Right renal cortex interstitium (tissue), 3 donors: ENCODE measurements around the gene TAMALIN. TPM values are rescaled to one million over a fixed set of nuclear protein-coding genes. Genes with fewer than 3 reads are reported as not detected.

ENCODE experiments used
- DNase-seq, 3 donors: peaks; one replicate each; pipeline ENCODE4 v3.0.0-alpha.2; 2013; ENCODE audit warnings: low read depth in 3 of 3, low spot score in 2 of 3
- polyA plus RNA-seq, 3 donors: library from polyadenylated mRNA; unstranded; fragments of 120-200 nt; gene quantifications; one replicate each; pipeline ENCODE4 v1.2.1, GENCODE V29; 2013; ENCODE audit not compliant: insufficient read length in 3 of 3

Gene TAMALIN
- polyA plus RNA-seq, 3 donors, result 15.7 to 16.5 (median 16.5) TPM

DNA sequence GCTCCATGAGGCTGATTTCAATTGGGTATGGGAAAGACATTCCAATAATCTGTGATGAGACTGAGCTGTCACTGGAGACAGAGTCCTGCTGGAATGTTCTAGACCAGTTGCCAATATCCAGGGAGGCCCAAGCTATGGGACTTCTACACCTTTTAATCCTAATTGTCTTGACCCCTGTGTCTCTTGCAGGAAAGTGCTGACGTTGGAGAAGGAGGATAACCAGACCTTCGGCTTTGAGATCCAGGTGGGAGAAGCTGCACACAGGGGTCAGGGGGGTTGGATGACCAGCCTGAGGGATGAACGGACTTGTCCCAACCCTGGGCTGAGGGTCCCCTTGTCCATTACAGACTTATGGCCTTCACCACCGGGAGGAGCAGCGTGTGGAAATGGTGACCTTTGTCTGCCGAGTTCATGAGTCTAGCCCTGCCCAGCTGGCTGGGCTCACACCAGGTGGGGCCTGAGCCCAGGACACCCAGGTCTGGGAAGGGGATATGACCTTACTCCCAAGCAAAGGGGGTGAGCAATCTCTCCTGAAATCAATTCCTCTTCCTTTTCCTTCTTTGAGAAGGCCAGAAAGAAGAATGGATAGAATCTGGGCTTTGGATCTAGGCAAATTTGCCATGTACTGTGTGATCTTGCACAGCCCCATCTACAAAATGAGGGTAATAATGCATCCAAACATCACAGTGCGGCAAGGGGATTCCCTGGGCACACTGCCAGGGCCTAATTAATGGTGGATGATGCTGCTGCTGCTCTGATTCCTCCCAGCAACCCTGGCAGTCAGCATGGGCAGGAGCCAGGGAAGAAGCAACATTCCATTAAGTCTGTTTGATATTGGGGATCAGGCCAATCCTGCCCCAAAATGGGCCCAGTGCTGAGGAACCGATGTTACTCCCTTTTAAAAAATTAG is 4.2 kb downstream of the TAMALIN start:
- DNase-seq, result no peak

DNA sequence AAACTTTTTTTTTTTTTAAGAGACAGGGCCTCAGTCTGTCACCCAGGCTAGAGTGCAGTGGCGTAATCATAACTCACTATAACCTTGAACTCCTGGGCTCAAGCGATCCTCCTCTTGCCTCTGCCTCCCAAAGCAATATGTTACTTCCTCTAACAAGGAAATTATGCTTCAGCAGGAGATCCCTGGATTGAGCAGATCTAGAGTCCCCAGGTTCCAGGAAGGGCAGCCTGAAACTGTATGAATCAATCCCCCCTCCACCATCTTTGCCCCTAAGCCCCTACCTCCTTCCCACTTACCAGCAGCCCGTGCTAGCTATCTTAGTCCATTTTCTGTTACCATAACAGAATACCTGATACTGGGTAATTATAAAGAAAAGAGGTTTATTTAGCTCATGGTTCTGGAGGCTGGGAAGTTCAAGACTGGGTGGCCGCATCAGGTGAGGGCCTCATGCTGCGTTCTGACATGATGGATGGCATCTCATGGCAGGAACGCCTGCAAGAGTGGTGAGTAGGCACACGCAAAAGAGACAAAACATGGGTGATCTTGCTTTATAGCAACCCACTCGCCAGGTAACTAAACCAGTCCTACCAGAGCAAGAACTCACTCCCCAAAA is 5.0 kb downstream of the TAMALIN start:
- no peak for DNase-seq

DNA sequence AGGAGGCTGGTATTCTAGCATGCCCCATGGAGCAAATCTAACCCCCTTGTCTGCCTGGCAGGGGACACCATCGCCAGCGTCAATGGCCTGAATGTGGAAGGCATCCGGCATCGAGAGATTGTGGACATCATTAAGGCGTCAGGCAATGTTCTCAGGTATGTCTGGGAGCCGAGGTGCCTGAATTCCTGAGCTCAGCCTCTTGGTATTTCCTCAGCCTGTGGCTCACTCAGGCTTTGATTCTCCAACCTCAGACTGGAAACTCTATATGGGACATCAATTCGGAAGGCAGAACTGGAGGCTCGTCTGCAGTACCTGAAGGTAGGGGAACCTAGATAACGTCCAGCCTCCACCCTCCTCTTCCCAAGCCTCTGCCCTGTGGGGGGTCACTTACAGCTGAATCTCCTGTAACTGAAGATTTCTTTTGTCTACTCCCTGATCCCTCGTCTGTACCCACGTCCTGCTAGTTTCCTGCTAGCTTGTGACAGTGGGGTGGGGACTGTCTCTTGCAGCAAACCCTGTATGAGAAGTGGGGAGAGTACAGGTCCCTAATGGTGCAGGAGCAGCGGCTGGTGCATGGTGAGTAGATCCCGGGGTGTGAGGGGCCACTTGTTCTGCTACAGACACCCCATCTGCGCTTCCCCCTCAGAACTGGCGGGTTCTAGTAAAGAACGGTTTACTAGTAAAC is 7.0 kb downstream of the TAMALIN start:
- no peak for DNase-seq

DNA sequence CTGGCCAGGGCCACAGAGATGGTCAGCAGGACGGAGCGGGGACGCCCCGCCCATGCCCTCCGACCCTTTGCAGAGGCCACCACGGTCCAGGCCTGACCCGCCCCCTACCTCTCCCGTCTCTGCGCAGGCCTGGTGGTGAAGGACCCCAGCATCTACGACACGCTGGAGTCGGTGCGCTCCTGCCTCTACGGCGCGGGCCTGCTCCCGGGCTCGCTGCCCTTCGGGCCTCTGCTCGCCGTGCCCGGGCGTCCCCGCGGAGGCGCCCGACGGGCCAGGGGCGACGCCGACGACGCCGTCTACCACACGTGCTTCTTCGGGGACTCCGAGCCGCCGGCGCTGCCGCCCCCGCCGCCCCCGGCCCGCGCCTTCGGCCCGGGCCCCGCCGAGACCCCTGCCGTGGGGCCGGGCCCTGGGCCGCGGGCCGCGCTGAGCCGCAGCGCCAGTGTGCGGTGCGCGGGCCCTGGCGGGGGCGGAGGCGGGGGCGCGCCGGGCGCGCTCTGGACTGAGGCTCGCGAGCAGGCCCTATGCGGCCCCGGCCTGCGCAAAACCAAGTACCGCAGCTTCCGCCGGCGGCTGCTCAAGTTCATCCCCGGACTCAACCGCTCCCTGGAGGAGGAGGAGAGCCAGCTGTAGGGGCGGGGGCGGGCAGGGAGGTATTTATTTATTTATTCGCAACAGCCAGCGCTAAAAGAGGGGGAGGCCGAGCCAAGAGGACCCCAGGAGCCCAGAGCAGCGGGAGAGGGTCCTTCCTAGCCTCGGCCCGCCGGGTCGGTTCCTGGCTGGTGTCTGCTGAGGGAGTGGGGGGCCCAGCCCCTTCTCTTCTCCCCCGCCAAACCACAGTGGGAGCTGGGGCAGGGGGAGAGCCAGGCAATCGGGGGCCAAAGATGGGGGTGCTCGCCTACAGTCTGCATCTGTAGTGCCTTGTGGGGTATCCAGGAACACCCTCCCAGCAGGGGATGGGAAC is 8.1 kb downstream of the TAMALIN start:
- DNase-seq, result no peak

DNA sequence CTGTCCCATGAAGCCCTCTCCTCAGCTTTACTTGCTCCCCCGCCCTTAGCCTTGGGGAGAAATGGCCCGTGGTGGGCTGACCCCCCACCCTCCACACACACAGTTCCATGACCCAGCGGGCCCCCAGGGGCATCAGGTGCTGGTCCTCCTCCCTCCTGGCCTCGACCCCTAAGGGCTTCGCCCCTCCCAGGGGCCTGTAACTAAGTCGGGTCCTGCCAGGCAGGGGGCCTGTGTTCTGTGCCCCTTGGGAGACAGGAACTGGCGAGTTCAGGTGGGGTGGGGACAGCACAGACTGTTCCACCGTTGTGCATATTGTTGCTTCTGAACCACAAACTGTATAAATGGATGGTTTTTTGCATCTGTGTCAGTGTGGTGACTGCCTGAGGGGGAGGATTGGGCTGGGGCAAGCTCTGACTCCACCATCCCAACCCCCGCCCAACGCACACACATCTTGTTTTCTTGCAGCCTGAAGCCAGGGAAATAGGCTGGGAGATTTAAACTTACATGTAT is 8.8 kb downstream of the TAMALIN start:
- no peak for DNase-seq

DNA sequence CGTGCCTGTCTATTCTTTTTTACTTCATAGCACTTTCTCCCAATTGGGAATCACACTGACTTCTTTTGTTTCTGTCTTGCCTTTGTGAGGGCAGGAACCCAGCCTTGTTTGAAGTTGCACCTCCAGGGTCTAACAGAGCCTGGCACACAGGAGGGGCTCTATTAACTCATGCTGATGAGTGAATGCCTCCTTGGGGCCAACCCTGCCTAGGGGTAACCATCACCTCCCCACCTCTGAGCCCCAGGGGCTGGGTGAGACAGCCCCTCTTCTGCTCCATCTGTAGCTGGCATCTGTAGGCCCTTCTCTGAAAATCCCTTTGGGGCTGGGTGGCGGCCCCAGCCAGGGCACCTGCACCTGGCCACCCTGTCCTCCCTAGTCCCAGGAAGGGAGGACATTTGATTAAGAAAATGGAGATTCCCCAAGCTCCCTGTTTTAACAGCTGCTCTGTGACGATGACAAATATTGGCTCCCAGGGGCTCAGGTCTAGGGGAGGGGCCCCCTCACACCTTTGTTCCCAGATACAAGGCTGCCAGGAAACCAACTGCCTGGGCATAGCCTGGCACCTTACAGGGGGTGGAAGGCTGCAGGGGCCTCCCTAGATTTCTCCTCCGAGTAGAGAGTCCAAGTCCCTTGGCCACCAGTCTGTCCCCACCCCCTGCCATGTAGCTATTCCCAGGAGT is 11.8 kb downstream of the TAMALIN start:
- no peak for DNase-seq

DNA sequence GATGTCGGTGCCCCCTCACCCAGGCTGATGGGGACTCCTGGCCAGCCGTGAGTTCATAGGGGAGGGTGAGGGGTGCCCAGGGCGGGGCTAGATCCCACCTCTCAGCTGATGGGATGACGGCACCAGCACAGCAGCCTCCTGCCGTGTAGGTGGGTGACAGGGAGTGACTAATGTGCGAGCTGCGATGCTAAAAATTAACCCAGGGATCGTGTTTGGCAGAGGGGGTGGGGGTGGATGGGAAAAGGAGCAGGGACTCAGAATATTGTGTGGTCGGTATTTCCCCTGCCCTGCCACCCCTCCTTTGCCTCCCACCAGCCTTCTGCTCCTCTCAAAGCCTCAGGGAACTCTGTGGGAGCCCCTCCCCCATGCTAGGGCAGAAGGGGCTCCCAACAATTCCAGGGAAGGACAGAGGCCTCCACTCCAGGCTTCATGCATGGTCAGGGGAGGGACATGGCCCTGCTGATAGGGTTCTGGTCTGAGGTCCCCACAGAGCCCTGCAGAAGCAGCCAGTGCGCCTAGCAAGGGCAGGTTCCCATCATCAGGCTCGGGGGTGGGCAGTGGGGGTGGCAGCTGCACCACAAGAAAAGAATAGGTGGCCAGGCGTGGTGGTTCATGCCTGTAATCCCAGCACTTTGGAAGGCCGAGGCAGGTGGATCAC is 12.5 kb downstream of the TAMALIN start:
- no peak for DNase-seq

DNA sequence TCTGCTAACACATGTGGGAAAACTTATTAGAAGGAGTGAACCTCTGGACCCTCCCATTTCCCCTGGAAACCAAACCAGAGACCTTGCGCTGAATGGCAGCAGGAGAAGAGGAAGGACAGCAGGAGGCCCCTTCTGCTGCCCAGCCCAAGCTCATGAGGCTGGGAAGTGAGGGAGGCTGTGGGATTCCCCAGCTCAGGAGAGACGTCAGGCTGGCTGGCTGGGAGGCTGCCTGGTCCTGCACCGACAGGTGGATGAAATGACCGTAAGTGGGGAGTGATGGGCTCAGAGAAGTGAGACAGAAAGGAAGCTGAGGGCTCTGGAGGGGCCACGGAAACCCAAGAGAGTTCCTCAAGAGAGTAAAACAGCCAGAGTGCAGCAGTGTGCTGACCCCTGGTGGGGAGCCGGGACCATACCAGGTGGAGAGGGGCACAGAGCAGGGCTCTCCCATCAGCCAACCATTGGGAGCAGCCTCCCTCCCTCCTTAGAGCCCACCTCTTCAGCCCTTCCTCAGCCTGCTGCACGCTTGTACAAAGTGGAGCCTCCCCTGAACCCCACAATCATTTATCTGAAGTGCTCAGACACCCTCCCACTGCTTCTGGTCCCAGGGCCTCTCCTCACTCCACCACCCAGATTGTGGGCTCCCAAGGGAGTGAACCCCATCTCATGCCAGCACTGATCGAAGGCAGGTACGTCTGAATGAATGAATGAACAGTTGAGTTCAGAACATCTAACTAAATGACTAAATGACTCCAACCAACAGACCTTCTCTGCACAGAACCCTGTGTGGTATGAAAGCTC is 14.0 kb downstream of the TAMALIN start:
- no peak for DNase-seq

DNA sequence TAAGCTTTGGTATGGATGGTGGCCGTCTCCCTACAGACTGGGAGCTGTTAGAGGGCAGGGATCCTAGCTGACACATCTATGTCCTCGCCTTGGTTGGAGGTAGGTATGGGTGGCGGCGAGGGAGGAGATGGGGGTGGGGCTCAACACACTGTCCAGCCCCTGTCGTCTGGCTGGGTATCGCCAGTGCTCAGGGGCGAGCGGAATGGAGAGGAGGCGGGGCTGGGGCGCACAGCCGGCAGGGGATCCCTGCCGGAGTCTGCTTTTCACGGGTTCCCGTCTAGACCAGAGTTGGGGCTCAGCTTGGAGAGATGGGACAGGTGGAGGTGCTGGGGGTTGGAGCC is 16.1 kb downstream of the TAMALIN start:
- no peak for DNase-seq

DNA sequence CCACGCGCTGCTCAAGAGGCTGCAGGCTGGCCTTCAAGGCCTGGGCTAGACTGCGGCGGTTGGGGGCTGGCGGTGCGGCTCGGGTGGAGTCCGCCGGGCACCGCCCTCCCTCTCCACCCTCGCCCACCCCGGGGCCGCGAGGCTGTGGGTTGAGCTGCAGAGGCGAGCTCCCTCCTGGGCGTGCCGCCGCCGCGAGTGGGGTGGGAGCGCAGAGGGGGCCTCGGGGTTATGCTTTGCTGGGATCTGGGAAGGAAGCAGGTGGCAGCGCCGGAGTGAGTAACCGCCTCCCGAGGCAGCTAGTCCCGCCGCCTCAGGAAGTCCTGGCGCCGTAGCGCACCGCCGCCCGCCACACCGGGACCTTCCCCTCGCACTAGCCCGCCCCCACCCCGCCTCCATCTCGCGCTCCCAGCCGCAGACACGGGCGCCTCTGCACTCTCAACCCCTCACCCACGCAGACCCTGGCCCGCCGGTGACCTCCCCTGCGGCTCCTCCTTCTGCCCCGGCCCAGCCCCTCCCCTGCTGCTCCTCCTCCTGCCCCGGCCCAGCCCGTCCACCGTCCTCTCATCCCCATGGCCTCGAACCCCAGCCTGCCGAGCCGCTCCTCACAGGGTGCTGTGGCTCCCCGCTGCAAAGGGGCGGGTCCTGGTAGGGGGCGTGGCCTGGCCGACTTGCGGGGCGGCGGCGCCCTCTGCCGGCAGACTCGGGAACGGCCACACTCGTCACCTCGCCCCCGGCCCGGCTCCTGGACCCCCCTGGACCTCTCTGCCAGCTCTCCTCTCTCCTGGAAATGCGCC is 16.6 kb downstream of the TAMALIN start:
- DNase-seq, result no peak

DNA sequence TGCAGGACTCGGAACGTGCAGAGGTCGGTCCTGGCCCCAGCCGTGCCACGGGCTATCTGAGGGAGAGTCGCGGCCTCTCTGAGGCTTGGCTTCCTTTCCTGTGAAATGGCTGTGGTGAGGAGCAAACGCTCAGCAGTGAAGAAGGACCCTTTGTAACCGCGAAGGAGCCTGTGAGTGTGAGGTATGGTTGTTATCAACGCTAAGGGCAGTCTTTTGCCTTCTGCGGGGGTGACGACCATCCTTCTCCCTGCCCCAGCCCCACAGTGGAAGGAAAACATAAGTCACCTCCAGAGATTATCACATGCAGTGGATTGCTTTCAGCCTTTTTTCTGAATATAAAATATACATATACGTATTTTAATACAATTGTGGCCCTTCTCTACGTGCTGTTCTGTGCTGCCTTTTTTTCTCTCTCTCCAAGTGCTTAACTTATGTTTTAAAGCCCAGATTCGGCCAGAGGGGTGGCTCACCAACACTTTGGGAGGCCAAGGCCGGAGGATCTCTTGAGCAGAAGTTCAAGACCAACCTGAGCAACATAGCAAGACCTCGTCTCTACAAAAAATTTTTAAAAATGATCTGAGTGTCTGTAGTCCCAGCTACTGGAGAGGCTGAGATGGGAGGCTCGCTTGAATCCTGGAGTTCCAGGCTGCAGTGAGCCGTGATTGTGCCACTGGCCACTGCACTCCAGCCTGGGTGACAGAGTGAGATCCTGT is 17.4 kb downstream of the TAMALIN start:
- DNase-seq, result no peak

DNA sequence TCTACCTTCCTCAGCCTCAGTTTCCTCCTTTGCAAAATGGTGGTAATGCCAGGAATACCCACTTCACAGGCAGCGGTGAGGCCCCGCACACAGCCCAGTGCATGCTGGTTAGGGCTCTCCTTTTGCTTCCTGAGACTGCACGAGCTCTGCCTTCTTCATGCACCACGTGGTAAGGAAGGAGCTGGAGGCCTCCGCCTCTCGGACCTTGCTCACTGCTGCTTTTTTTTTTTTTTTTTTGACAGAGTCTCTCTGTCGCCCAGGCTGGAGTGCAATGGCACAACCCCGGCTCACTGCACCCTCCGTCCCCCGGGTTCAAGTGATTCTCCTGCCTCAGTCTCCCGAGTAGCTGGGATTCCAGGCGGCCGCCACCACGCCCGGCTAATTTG is 18.1 kb downstream of the TAMALIN start:
- no peak for DNase-seq

DNA sequence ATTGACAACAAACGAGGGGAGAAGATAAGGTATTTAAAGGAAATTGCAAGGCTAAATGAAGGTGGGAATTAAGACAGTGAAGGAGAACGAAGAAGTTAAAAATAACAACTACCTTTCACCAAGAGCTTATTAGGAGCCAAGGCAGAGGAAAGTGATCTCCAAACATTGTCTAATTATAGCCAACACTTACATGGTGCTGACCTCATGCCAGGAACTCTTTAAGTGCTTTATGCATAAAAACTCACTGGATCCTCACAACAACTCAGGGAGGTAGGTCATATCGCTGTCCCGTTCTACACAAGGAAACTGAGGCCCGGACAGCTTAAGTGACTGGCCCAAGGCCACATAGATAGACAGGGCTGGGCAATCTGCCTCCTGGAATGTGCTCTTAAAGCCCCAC is 19.5 kb downstream of the TAMALIN start:
- DNase-seq, result no peak

DNA sequence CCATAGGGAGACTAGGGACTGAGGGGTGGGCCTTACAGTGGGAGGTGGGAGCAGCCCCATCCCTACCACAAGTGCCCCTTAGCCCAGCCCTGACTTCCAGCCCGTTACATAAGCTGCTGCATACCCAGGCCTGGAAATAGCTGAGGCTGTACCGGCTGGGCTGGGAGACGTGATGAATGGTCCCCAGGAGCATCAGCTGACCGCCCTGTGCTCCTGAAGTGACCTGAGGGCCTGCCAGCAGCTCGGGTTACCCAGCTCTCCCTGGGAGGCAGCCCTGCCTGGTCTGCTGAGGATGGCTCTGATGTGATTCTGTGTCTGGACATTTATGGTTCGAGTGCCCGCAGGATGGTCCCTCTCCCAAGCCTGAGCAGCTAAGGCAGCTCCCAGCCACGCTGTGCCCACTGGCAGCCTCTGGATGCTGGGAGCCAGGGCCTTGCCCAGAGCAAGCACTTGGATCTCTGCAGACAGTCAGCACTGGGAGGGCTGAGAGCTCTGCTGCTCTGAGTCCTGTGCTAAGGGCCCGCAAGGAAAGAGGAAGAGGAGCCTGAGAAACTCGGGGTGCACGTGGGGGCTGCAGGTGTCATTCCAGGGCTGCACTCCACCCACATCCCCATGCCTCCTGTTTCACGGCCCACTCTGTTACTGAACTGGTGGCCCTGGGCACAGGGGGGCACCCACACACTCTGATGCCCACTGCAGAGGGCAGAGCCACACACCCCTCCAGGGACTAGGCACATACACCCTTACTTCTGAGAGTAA is 20.5 kb downstream of the TAMALIN start:
- DNase-seq, result no peak

DNA sequence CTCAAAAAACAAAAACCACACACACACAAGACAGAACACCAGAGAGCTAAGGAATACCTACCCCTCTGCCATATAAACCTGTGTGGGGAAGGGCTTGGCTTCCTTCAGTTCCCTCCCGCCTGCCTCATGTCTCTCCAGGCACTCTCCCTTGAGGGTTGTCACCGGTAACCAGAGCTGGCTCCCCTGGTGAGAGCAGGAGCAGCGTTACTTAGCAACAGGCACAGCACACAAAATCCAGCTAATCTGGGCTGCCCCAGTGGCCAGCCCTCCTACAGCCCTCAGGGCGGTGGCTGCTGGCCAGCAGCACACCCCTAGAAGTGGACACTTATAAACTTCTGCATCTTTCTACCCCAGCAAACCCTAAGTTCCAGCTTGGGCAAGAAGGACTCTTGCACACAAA is 22.9 kb downstream of the TAMALIN start:
- DNase-seq, result no peak

DNA sequence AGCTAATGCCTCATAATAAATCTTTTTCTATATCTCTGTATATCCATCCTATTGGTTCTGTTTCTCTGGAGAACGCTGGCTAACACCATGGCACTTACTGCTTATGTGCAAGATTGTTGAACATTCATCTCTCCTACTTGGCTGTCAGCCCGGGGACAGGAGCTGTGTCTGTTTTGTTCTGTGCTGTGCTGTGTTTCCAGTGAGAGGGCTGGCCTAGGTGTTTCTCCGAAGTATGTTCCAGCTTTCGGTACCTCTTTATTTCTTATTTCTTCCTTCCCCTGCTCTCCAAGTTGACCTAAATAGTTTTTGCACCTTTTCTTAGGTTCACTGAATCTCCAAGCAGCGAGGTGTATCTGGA is 25.7 kb downstream of the TAMALIN start:
- DNase-seq, result no peak
